ENCODE data around the gene PRKCH. TPM values are rescaled to one million over a fixed set of nuclear protein-coding genes. Genes with fewer than 3 reads are reported as not detected.

PRKCH gene
- total RNA-seq, 1 experiment from 2014 or later: 5.2 TPM

- Histone ChIP-seq H3K18ac (ENCODE audit: insufficient read length, low read depth, low read length) (no peak overlapping the region), H3K79me1 (ENCODE audit: insufficient read depth, low read depth, low read length, poor library complexity, severe bottlenecking) (no peaks in the 10 kb centered on the region), H3K27ac (ENCODE audit: insufficient read length, low read depth, low read length) (no peak overlapping the region), H2BK12ac (ENCODE audit: insufficient read length, low read depth, low read length) (no peak overlapping the region), H2BK5ac (ENCODE audit: insufficient read length, low read length) (no peak overlapping the region), H2BK15ac (ENCODE audit: low read depth, low read length) (no peak overlapping the region), H2BK20ac (ENCODE audit: low read depth, low read length, poor library complexity, severe bottlenecking) (no peak overlapping the region), H3K4me1 (ENCODE audit: insufficient read depth, low read length) (peaks cover 1% of the 10 kb centered on the region; the same call in 1 of the 2 replicates), H3K9ac (ENCODE audit: extremely low read depth, insufficient read length, low read length) (no peak overlapping the region), H2AK5ac (ENCODE audit: insufficient read length, low read length) (no peak overlapping the region), H3T11ph (ENCODE audit: low read length) (no peak overlapping the region), H3K4ac (ENCODE audit: low read depth, low read length) (no peak overlapping the region), H2AFZ (ENCODE audit: low read length) (no peak overlapping the region), H2BK120ac (ENCODE audit: low read depth, low read length, poor library complexity, severe bottlenecking) (no peak overlapping the region), H3K14ac (ENCODE audit: insufficient read depth, low read length) (no peak overlapping the region), H3K9me3 (ENCODE audit: control insufficient read depth, low read depth, low read length) (no peaks in the 10 kb centered on the region), H3K4me2 (ENCODE audit: insufficient read depth, insufficient read length, low read length) (no peak overlapping the region), H3K79me2 (ENCODE audit: insufficient read depth, low read length) (no peaks in the 10 kb centered on the region), H4K20me1 (ENCODE audit: control insufficient read depth, insufficient read depth, insufficient read length) (no peaks in the 10 kb centered on the region), H4K5ac (ENCODE audit: insufficient read length, low read depth, low read length) (no peak overlapping the region), H3K23me2 (ENCODE audit: insufficient read length, low read depth, low read length, poor library complexity, severe bottlenecking) (no peaks in the 10 kb centered on the region), H3K27me3 (ENCODE audit: insufficient read depth, low read length) (no peaks in the 10 kb centered on the region), H4K91ac (ENCODE audit: insufficient read length, low read depth, low read length) (no peak overlapping the region), H3K23ac (ENCODE audit: insufficient read length, low read depth, low read length) (no peak overlapping the region), H4K8ac (replicated peaks; ENCODE audit: insufficient read length, low read depth, low read length) (no peak overlapping the region), H3K56ac (ENCODE audit: insufficient read length, low read depth, low read length) (no peak overlapping the region)
- Mint-ChIP-seq H3K9me3 (no peaks in the 10 kb centered on the region), H3K4me3 (no peak overlapping the region), H3K27ac (peak overlapping the region in 1 of 3 experiments; percentile 42; a peak in 1 of 7 replicates), H3K36me3 (ENCODE audit: insufficient read depth in 1 of 3, low read depth in 3 of 3) (no peaks in the 10 kb centered on the region), H3K27me3 (ENCODE audit: low read depth) (no peaks in the 10 kb centered on the region; the same call in 1 of the 2 replicates), H3K4me1 (peaks cover 34 to 45% of the 10 kb centered on the region in 2 experiments)
- DNase-seq: no peak
- TF ChIP-seq, protein P1, sequence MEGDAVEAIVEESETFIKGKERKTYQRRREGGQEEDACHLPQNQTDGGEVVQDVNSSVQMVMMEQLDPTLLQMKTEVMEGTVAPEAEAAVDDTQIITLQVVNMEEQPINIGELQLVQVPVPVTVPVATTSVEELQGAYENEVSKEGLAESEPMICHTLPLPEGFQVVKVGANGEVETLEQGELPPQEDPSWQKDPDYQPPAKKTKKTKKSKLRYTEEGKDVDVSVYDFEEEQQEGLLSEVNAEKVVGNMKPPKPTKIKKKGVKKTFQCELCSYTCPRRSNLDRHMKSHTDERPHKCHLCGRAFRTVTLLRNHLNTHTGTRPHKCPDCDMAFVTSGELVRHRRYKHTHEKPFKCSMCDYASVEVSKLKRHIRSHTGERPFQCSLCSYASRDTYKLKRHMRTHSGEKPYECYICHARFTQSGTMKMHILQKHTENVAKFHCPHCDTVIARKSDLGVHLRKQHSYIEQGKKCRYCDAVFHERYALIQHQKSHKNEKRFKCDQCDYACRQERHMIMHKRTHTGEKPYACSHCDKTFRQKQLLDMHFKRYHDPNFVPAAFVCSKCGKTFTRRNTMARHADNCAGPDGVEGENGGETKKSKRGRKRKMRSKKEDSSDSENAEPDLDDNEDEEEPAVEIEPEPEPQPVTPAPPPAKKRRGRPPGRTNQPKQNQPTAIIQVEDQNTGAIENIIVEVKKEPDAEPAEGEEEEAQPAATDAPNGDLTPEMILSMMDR (conservative IDR thresholded peaks at IDR 0.05): no peak
- no CpG with 5 or more reads among the region's 3 CpGs for WGBS (ENCODE audit: extremely low coverage, insufficient read length, low lambda C conversion rate)
These were observed 158.5 kb downstream of the PRKCH start for GRCh38 chr14:61479746-61480502.
